GM19395 (cell line): ENCODE measurements around the gene RBBP8NL.

Experiments used
- ATAC-seq: cut with Tn5 transposase; IDR thresholded peaks from one replicate; pipeline ENCODE4 v1.9.1; 2021; ENCODE audit warnings: mild to moderate bottlenecking, moderate library complexity; ENCODE audit not compliant: unreplicated experiment

RBBP8NL gene

DNA sequence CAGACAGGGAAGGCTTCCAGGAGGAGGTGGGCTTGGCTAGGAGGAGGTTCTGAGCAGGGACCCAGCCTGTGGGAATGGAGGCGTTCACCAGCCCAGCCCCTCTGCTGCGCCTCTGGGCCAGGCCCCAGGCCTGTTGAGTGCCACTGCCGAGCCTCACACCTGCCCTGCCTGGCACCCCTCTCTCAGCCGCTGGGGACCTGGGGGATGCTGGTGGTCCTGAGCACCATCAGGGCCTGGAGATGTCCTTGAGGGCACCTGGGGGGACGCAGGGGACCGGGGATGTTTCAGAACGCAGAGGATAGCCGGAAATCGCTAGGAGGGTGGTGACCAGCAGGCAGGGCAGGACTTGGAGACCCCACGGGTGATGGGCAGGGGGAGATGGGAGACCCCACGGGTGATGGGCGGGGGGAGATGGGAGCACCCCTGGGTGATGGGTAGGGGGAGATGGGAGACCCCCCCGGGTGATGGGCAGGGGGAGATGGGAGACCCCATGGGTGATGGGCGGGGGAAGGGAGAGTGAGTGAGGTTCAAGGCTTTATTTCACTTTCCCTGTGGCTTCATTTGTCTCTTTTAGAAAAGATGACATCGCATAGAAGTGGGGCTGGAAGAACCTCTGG lies 35.7 kb upstream of the RBBP8NL start:
- ATAC-seq, result no peak

DNA sequence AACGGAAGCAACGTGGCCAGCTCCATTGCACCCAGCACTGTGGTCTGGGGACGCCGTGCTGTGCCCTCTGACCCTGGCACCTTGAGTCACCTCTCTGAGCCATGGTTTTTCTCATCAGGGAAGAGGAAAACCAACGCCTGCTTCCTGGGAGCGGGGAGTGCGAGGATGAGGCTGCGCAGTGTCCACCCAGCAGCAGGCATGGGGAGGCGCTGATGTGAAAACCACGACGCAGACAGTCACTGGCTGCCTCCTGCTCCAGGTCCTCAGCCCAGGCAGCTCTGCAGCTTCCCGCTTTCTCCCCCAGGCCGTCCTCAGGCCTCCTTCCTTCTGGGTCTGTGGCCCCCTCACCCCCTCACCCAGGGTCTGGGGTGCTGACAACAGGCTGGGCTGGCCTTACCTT lies 34.5 kb upstream of the RBBP8NL start:
- no peak for ATAC-seq

DNA sequence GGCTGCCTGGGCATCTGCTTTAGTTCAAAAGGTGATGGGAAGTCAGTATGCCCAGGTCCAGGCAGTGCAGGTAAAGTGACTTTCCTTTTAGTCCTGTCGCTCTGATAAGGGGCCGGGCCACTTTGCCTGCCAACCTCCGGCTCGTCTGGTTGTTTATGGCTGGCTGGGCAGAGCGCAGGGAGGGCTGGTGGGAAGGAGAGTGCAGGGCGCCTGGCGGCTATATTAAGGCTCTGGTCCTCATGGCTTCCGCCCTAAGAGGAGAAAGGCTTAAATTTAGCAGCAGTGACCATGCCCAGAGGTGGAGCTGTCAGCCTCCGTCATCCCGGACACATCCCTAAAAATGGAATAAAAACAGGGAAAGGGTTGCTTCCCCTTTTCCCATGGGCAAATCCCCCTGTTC lies 33.8 kb upstream of the RBBP8NL start:
- no peak for ATAC-seq

DNA sequence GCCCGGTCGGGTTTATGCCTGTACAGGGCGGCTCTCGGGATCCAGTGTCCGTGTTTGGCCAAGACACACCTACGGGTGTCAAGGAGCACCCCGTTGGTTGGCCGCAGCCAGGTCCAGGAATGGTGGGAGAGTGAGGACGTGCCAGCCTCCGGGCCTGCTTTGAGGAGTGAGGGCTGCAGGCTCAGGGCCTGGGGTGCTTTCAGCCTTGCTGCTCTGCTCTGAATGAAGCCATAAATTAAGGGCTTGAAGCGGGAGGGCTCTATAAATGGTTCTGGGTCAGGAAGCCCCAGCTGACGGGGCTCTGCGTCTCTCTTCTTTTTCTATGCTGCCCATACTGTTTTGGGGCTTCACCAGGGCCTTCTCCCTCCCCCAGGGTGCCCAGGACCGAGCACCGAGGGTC lies 33.3 kb upstream of the RBBP8NL start:
- no peak for ATAC-seq

DNA sequence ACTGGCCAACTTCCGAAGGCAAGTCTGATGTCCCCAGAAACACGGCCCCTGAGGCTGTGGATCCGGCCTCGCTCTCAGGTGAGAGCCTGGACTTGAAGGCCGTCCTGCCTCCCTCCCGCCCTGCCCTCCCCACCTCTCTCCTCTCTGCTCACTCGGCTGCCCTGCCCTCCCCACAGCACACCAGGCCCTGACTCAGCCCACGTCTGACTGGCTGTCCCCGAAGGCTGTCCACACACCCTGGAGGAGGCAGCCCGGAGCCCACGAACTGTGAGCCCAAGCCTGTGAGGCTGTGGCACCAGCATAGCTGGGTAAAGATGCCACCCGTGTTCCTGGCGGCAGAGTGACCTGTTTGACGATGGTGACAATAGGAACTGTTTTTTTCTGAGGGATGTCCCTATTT lies 32.1 kb upstream of the RBBP8NL start:
- ATAC-seq, result no peak

DNA sequence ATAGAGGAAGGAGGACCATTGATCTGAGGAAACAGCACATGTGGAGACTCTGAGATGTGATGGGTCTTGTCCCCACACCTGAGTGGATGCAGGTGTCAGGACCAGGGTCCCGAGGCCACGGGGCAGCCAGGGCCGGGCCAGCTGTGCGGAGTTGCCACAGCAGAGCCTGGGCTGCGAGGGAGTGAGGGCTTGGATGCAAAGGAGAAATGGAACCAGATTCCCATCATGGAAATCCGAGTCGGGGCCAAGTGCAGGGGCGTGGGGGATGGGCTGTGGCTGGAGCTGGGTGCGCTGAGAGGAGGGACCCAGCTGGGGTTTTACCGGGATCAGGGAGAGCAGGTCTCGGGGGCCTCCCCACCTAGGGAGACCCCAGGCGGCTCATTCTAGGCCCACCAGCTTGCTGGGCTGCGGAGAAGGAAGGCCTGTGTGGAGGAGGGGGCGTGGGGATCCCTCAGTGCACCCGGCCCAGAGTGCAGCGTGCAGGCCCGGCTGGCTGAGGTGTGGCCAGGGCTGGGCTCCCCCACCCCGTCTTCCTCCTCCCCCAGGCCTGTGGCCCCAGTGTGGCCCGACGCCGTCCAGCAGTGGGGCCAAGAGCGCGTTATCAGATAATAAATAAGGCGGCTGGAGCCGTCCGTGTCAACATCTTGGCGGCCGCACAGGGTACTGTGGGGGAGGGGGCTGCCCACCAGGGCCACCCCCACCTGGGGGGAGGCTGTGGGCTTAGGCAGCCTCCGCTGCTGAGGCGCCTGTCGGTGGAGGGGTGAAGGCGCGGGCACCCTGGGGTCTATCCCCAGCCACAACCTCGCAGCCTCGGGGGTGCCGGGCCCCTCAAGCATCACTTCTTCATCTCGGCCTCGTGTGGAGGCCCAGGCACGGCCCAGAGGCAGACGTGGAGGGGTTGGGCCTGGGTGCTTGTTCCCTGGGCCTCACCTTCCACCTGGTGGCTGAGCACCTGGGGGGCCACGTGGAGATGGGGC lies 31.2 kb upstream of the RBBP8NL start:
- ATAC-seq, result no peak

DNA sequence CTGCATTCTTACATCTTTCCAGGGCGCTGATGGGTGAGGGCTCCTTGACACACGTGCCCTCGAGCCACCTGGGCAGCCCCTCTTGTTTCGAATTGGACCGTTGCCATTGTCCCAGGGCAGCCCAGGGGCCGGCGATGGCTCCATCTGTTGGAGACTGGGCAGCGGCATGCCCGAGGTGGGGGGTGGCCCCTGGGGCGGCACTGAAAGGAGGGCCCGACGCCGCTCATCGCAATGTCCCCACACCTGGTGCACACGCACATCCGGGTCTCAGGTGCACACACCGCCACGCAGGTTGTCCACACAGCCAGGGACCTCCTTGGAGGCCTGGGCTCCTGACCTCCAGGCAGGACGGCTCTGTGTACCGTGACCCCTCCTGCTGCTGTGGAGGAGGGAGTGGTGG lies 30.5 kb upstream of the RBBP8NL start:
- no peak for ATAC-seq

DNA sequence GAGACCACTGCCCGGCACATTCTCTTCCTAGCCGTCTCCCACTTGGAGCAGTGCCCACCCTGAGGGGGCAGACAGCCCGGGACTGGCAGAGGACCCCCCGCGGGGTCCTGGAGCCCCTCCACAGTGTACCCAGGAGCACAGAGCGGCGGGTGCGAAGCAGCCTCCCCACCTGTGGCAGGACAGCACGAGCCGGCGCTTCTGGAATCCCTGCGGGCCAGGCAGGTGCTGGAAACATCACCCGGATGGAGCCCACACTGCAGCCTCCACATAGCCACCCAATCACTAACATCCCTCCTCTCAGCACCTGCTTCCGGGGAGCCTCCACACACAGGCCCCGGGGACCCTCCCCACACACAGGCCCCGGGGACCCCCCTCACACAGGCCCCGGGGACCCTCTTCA lies 29.8 kb upstream of the RBBP8NL start:
- ATAC-seq, result no peak

DNA sequence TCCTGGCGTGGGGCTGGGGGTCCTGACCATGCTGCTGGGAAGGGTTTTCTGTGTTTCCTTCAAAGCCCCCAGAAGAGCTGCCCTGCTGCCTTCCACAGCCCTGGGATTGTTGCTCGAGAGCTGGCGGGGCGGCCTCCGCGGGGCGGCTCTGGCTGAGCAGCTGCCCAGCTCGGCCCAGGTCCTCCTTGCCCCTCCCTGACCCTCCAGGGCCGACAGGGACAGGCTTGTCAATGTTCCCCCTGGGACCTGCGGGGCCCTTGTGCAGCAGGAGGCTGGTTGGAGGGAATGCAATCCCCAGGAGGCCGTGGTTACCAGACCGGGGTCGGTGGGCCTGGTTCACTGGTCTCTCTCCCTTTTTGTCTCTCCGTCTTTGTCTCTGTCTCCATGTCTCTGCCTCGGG lies 28.6 kb upstream of the RBBP8NL start:
- ATAC-seq, result no peak

DNA sequence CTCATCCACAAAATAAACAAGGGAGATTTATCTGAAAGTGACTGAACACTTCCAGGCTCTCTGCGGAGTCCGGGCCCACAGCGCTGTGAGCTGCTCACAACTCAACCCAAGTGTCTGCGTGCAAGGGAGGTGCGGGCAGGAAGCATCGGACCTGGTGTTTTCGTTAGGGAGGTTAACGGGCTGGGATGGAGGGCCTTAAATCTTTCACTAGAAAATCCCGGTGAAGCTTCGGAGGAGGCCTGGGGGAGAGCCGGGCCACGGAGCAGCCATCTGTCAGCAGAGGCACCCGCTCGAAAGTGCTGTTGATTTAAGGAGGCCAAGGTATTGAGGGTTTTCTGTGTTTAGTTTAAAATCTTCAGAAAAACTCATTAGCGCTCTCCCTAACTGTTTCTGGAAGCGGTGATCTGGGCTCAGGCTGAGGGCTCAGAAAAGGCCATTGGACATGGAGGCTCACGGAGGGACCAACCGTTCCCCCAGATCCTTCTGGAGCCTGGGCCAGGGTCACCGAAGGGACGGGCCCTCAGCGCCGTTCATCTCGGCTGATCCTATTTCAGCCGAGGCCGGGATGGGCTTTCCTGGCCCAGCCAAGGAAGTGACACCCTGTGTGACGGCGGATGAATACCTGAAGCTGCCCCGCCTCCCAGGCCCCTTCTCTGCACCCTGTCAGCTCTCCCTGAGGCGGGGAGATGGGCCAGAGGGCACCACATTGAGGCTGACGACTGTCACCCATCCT lies 27.7 kb upstream of the RBBP8NL start:
- ATAC-seq, result no peak

DNA sequence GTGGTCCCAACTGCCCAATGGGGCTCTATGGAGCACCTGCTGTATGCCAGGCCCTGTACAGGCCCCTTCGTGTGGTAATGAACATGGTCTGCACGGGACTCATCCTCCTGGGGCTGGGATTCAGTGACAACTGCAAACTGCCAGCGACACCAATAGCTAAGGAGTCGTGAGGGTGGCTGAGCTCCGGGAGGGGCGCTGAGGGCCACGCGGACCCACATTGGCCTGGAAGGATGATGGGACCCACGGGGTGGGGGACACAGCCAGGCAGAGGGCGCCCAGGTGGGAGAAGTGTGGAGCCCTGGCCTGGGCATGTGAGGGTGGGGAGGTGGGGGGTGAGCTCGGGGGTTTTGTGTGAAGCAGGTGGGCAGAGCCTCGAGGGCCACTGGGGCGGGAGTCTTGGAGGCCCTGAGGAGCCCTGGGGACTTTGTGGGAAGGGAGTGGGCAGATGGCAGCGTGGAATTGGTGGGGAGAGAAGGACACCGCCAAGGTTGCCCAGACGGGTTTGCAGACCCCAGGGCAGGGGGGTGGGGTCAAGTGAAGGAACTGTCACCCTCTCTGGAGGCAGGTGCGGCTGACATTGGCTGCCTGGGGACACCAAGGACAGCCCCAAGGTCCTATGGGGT lies 26.0 kb upstream of the RBBP8NL start:
- ATAC-seq, result no peak

DNA sequence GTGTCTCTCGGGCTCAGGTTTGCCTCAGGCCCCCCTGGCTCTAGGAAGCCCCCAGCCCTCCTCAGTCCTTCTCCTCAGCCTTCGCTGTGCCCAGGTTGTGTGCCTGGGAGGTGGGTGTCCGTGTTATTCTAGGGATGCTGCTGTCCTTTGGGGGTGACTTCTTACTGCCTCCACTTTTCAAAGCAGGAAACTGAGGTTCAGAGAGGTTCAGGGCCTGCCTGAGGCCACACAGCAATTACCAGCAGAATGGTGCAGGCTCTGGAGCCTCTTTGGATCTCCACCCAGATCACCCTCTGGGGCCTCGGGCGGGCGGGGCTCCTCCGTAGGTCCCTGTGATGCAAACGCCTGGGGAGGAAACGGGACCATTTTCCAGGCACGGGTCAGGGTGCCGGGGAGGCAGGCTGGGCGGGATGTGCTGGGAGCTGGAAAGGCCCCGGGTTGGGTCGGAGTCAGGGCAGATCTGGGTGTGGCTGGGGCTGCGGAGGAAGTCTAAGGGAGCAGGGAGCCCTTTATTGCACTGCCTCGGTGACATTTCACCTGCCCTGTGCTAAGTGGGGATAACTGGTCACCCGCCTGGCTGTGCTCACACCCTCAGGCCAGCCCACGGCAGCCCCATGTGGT lies 25.2 kb upstream of the RBBP8NL start:
- ATAC-seq, result no peak

DNA sequence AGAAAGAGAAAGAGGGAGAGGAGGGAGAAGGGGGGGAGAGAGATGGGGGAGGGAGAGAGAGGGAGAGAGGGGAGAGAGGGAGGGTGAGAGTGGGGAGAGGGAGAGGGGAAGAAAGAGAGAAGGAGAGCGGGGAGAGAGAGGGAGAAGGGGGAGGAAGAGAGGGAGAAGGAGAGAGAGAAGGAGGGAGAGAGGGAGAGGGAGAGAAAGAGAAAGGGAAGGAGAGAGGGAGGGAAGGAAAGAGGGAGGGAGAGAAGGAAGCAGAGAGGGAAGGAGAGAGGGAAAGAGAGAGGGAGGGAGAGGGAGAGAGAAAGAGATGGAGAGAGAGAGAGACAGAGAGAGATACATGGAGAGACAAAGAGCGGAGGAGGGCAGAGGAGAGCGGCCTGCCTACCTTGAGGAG lies 24.6 kb upstream of the RBBP8NL start:
- no peak for ATAC-seq

DNA sequence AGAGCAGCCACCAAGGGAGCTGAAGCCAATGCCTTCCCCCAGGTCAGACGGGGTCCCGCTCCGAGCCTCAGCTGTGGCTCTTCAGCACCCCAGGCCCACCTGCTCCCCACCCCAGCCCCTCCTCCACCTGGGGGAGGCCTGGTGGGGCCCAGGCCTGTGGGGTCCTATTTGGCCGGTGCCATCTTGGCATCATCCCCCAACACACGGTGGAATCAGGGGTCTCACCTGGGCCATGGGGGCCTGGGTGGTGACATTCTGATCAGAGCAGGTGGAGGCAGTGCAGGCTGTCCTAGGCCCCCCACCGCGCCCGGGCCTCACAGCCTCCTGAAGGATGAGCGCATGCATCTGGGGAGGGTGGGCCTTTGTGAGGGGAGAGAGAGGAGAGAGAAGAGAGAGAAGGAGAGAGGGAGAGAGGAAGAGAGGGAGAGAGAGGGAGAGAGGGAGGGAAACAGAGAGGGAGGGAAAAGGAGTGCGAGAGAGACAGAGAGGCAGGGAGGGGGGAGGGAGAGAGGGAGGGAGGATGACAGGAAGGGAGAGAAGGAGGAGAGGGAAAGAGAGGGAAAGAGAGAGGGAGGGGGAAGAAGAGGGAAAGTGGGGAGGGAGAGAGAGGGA lies 23.9 kb upstream of the RBBP8NL start:
- ATAC-seq, result no peak

DNA sequence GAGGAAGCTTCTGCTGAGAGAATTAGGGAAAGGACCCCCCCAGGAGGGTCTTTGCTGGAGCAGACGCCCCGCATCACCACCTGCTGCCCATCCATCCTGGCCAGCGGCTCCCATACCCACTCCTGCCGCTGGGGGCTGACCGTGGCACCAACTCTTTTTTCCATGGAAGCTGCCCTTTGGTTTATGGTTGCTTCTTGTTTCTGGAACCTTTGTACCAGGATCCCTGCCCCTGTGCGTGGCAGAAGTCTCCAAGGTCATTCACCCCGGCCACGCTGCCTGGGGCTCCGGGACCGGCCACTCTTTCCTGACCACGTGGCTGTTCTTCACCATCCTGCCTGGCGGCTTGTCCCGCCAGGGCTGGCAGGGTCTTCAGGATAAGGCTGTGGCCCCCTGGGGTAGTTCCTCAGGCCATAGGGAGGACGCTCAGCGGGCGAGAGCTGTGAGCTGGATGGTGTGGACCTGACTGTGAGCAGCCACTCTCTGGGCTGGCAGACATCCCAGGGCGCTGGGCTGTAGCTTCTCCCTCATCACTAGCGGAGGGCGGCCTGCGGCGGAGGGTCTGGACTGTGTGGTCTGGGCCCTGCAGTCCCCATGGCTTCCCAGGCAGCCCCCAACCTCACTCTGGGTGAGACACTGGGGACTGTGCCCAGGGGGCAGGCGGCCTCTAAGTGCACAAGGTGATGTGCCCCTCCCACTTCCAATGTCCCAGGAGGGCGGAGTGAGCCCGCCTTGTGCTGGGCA lies 22.8 kb upstream of the RBBP8NL start:
- no peak for ATAC-seq

DNA sequence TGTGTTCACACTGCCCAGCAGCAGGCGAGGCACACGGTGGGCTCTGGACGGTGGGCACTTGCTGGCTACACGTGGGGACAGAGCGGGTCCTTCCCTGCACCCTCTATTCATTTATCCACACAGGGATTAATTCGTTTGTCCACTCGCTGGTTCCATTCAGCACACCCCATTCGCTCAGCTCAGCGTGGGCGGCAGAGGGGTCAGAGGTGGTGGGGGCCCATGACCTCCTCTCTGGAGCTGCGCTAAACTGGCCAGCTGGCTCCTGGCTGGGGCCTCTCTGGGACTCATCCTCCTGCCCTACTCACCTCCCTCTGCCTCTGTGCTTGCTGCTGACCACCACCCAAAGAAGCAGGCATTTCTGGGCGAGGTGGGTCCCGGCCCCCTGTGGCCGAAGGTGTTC lies 21.4 kb upstream of the RBBP8NL start:
- ATAC-seq, result no peak

DNA sequence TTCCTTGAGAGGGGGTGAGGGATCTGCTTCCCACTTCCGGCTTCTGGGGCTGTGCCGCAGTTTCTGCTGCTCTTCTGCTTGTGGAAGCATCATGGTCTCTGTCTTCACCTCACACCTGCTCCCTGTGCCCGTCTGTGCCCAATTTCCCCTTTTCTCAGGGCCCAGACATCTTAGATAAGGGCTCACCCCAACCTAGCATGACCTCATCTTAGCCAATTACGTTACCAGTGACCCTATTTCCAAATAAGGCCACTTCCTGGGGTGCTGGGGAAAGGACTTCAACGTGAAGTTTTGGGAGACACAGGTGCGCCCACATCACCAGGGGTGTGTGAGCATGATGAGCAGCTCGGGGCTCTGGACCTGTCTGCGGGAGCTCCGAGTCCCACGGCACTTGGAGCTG lies 20.7 kb upstream of the RBBP8NL start:
- ATAC-seq, result no peak

DNA sequence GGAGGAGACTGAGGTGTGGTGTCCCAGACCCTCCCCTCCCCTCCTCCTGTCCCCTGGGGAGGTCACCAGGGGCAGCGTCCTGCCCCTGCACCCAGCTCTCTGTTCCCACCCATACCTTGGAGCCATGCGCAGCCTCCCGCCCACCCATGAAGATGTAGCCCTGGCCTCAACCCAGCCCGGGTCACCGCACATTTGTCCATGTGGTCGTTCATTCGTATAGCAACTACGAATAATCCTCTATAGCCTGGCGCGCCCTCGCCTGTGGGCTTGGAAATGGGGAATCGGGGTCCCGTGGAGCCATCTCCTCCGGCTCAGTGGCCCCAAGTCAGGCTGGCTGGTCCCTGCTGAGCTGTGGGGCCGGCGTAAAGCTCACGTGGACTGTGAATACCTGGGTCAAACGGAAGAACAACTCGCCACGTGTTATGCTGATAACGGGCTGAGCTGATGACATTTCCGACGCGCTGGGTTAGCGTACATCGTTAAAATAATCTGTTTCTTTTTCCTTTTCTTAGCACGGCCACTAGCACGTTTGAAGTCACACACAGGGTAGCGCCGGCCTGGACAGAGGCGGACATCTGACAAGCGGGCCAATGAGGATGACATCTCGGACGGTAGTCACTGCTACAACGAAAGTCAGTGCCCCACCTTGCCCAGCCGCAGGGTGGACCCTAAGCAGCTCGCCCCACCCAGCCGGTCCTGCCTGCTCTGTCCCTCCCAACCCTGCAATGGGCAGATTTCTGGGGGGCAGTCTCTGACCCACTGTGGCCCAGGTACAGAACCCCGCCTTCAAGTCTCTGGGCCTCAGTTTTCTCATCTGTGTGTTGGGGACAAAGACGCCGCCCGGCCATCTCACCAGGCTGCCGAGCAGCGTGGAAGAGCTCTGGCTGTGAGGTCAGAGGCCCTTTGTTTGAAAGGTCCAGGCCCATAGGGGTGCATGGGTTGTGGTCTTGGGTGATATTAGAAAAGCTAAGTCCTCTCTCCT lies 19.8 kb upstream of the RBBP8NL start:
- no peak for ATAC-seq

DNA sequence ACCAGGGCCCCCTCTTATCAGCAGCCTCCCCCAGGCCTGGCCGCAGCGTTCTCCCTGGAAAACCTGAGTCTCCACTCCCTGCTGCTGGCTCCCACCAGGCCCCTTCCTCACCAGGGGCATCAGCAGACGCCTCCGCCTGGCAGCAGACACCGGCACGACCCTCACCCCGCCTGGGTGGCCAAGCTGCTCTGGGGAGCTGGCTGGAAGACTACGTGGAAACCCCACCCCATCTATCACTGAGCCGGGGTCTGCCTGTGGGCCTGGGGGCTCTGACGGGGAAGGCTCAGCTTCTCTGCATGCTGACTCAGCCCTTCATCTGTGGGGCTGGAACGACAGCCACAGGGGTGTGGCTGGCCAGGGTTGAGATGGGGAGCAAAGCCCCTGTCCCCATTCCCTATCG lies 19.1 kb upstream of the RBBP8NL start:
- no peak for ATAC-seq
